Activated T-cell treated with anti-CD3 and anti-CD28 coated beads, Interleukin-2, amount 50 U/mL, for 4 hours (primary cell): ENCODE measurements around the gene CLCN1. TPM values are rescaled to one million over a fixed set of nuclear protein-coding genes. Genes with fewer than 3 reads are reported as not detected.

Experiments
- ATAC-seq, 2 donors: fragments of 200-7000 bp; cut with Tn5 transposase; one replicate each; pipeline ENCODE4 v1.10.0; 2021
- DNase-seq: peaks from one replicate; pipeline ENCODE4 v3.0.0-alpha.2; 2020
- H3K27me3 Mint-ChIP-seq: one replicate; pipeline ENCODE4 v1.8.0; 2021; ENCODE audit warnings: low read depth, mixed read lengths
- H3K36me3 Mint-ChIP-seq: one replicate; pipeline ENCODE4 v1.8.0; 2022; ENCODE audit warnings: mixed read lengths; ENCODE audit not compliant: insufficient read depth
- H3K4me1 Mint-ChIP-seq: one replicate; pipeline ENCODE4 v1.8.0; 2021; ENCODE audit warnings: low read depth, mixed read lengths
- H3K4me3 Mint-ChIP-seq: one replicate; pipeline ENCODE4 v1.8.0; 2021; ENCODE audit warnings: mild to moderate bottlenecking, moderate library complexity, mixed read lengths
- H3K9me3 Mint-ChIP-seq: one replicate; pipeline ENCODE4 v1.8.0; 2021; ENCODE audit warnings: mixed read lengths
- total RNA-seq, 3 donors: library from RNA; stranded (reverse); gene quantifications; one replicate each; pipeline ENCODE4 v1.2.1, GENCODE V29; 2021

The CLCN1 gene
- total RNA-seq, 3 donors from 2014 or later, result not detected

- peaks cover 13% of the 10 kb centered on the region for H3K27me3 Mint-ChIP-seq
- no peak for DNase-seq
- ATAC-seq, result no peak
- H3K36me3 Mint-ChIP-seq, result no peaks in the 10 kb centered on the region
- no peaks in the 10 kb centered on the region for H3K9me3 Mint-ChIP-seq
- H3K4me3 Mint-ChIP-seq, result no peak overlapping the region
- no peaks in the 10 kb centered on the region for H3K4me1 Mint-ChIP-seq
These were observed 18.3 kb downstream of the CLCN1 start for GRCh38 chr7:143334244-143334643.

- ATAC-seq (no peak), DNase-seq (no peak)
- Mint-ChIP-seq H3K9me3 (no peaks in the 10 kb centered on the region), H3K27me3 (peaks cover 17% of the 10 kb centered on the region), H3K36me3 (no peaks in the 10 kb centered on the region), H3K4me3 (no peak overlapping the region), H3K4me1 (no peaks in the 10 kb centered on the region)
These were observed 21.3 kb downstream of the CLCN1 start for GRCh38 chr7:143337216-143337615.

- Mint-ChIP-seq H3K27me3 (peaks cover 16% of the 10 kb centered on the region), H3K4me3 (no peak overlapping the region), H3K4me1 (peaks cover 9% of the 10 kb centered on the region), H3K36me3 (no peaks in the 10 kb centered on the region), H3K9me3 (no peaks in the 10 kb centered on the region)
- DNase-seq, result no peak
- no peak for ATAC-seq
These were observed 25.9 kb downstream of the CLCN1 start for GRCh38 chr7:143341842-143342241.

GRCh38 chr7:143343596-143343995 lies 27.7 kb downstream of the CLCN1 start:
- no peaks in the 10 kb centered on the region for H3K36me3 Mint-ChIP-seq
- no peak overlapping the region for H3K4me3 Mint-ChIP-seq
- peaks cover 19% of the 10 kb centered on the region for H3K27me3 Mint-ChIP-seq
- ATAC-seq, result no peak
- H3K4me1 Mint-ChIP-seq, result peaks cover 9% of the 10 kb centered on the region
- H3K9me3 Mint-ChIP-seq, result no peaks in the 10 kb centered on the region
- DNase-seq, result no peak

- Mint-ChIP-seq H3K4me3 (peak overlapping the region; percentile 69), H3K36me3 (no peaks in the 10 kb centered on the region), H3K27me3 (peaks cover 11% of the 10 kb centered on the region), H3K4me1 (peaks cover 9% of the 10 kb centered on the region), H3K9me3 (no peaks in the 10 kb centered on the region)
- peak; percentile 98 to 99 for ATAC-seq
- DNase-seq, result peak; percentile 53
These were observed 29.6 kb downstream of the CLCN1 start for GRCh38 chr7:143345428-143345900.

- peak overlapping the region; percentile 69 for H3K4me3 Mint-ChIP-seq
These were observed 30.1 kb downstream of the CLCN1 start for GRCh38 chr7:143346018-143346417.

GRCh38 chr7:143347950-143348349 lies 32.0 kb downstream of the CLCN1 start:
- H3K4me3 Mint-ChIP-seq, result no peak overlapping the region

More at GRCh38 chr7:143346018-143346417, 30.1 kb downstream of the CLCN1 start:
- ATAC-seq (no peak), DNase-seq (no peak)
- Mint-ChIP-seq H3K36me3 (no peaks in the 10 kb centered on the region), H3K27me3 (peaks cover 11% of the 10 kb centered on the region), H3K4me1 (peaks cover 9% of the 10 kb centered on the region), H3K9me3 (no peaks in the 10 kb centered on the region)

GRCh38 chr7:143351060-143351459 lies 35.1 kb downstream of the CLCN1 start:
- no peak for ATAC-seq
- no peaks in the 10 kb centered on the region for H3K36me3 Mint-ChIP-seq
- DNase-seq, result no peak
- H3K4me3 Mint-ChIP-seq, result no peak overlapping the region
- no peaks in the 10 kb centered on the region for H3K9me3 Mint-ChIP-seq
- H3K4me1 Mint-ChIP-seq, result no peaks in the 10 kb centered on the region
- H3K27me3 Mint-ChIP-seq, result peaks cover 11% of the 10 kb centered on the region

More at GRCh38 chr7:143347950-143348349, 32.0 kb downstream of the CLCN1 start:
- Mint-ChIP-seq H3K36me3 (no peaks in the 10 kb centered on the region), H3K27me3 (peaks cover 11% of the 10 kb centered on the region), H3K4me1 (peaks cover 9% of the 10 kb centered on the region), H3K9me3 (no peaks in the 10 kb centered on the region)
- ATAC-seq, result no peak
- DNase-seq, result no peak

- no peaks in the 10 kb centered on the region for H3K9me3 Mint-ChIP-seq
- H3K36me3 Mint-ChIP-seq, result no peaks in the 10 kb centered on the region
- no peak for ATAC-seq
- no peak overlapping the region for H3K4me3 Mint-ChIP-seq
- peaks cover 7% of the 10 kb centered on the region for H3K27me3 Mint-ChIP-seq
- H3K4me1 Mint-ChIP-seq, result no peaks in the 10 kb centered on the region
- DNase-seq, result no peak
These were observed 35.7 kb downstream of the CLCN1 start for GRCh38 chr7:143351574-143351973.

GRCh38 chr7:143352531-143353002 lies 36.7 kb downstream of the CLCN1 start:
- H3K9me3 Mint-ChIP-seq, result no peaks in the 10 kb centered on the region
- no peaks in the 10 kb centered on the region for H3K4me1 Mint-ChIP-seq
- H3K27me3 Mint-ChIP-seq, result peaks cover 2% of the 10 kb centered on the region
- ATAC-seq (no peak), DNase-seq (no peak)
- H3K4me3 Mint-ChIP-seq, result no peak overlapping the region
- H3K36me3 Mint-ChIP-seq, result no peaks in the 10 kb centered on the region

GRCh38 chr7:143354376-143354775 lies 38.5 kb downstream of the CLCN1 start:
- H3K9me3 Mint-ChIP-seq, result no peaks in the 10 kb centered on the region
- H3K27me3 Mint-ChIP-seq, result peaks cover 2% of the 10 kb centered on the region

GRCh38 chr7:143354965-143355364 lies 39.1 kb downstream of the CLCN1 start:
- H3K4me3 Mint-ChIP-seq, result no peak overlapping the region
- no peaks in the 10 kb centered on the region for H3K36me3 Mint-ChIP-seq
- DNase-seq (no peak), ATAC-seq (no peak)
- peaks cover under 1% of the 10 kb centered on the region for H3K27me3 Mint-ChIP-seq
- H3K9me3 Mint-ChIP-seq, result no peaks in the 10 kb centered on the region
- H3K4me1 Mint-ChIP-seq, result no peaks in the 10 kb centered on the region

More at GRCh38 chr7:143354376-143354775, 38.5 kb downstream of the CLCN1 start:
- no peaks in the 10 kb centered on the region for H3K36me3 Mint-ChIP-seq
- H3K4me1 Mint-ChIP-seq, result no peaks in the 10 kb centered on the region
- H3K4me3 Mint-ChIP-seq, result no peak overlapping the region
- DNase-seq (no peak), ATAC-seq (no peak)

GRCh38 chr7:143355450-143356385 lies 39.8 kb downstream of the CLCN1 start:
- Mint-ChIP-seq H3K4me1 (no peaks in the 10 kb centered on the region), H3K4me3 (no peak overlapping the region), H3K27me3 (peaks cover 3% of the 10 kb centered on the region), H3K9me3 (no peaks in the 10 kb centered on the region), H3K36me3 (no peaks in the 10 kb centered on the region)
- DNase-seq, result no peak
- no peak for ATAC-seq

- ATAC-seq, result no peak
These were observed 40.6 kb downstream of the CLCN1 start for GRCh38 chr7:143356414-143357050.

More at GRCh38 chr7:143356414-143357050, 40.6 kb downstream of the CLCN1 start:
- DNase-seq, result no peak
- H3K9me3 Mint-ChIP-seq, result no peaks in the 10 kb centered on the region
- H3K27me3 Mint-ChIP-seq, result peaks cover 7% of the 10 kb centered on the region
- no peaks in the 10 kb centered on the region for H3K4me1 Mint-ChIP-seq
- H3K36me3 Mint-ChIP-seq, result no peaks in the 10 kb centered on the region
- H3K4me3 Mint-ChIP-seq, result no peak overlapping the region
